HEK293T (cell line): ENCODE measurements around the gene GNAQ.

ENCODE experiments used
- CTBP1 ChIP-seq: fragments of 450-650 bp; IDR thresholded peaks from 2 replicates; pipeline ENCODE4 v1.6.1; 2016; ENCODE audit warnings: borderline replicate concordance
- FOXK2 ChIP-seq: fragments of 450-650 bp; IDR thresholded peaks from 2 replicates; pipeline ENCODE4 v1.6.1; 2016; ENCODE audit warnings: mild to moderate bottlenecking
- FOXM1 ChIP-seq: fragments of 450-650 bp; IDR thresholded peaks from 2 replicates; pipeline ENCODE4 v1.6.1; 2017; ENCODE audit warnings: mild to moderate bottlenecking, borderline replicate concordance

DNA sequence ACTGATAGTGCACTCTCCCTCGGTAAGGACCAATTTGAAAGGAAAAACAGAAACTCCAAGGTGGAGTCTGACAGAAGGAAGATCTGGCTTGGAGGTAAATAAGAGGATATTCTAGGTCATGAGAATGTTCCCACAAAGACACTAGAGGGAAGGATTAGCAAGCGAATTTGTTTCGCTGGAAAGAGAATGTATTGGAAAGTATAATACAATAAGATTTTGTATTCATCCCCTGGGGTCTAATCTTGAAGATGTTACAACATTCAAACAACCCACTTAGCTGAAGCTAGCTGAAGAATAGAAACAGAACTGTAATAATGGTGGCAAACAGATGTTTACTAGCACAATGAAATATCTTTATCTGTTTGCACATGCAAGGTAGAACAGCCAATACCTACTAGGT lies 158.7 kb downstream of the GNAQ start:
- TF ChIP-seq CTBP1 (no peak), FOXM1 (no peak), FOXK2 (no peak)
